Effector memory CD8-positive, alpha-beta T cell (primary cell): ENCODE measurements around the gene LCP1.
"Not testable (repeated sequence)": the region's sequence is repeated elsewhere in the genome, so short reads cannot be mapped to it uniquely, and the experiment has no call there.

ENCODE experiments used
- ATAC-seq: fragments of 150-1000 bp; cut with Tn5 transposase; replicated peaks from 2 replicates; pipeline ENCODE4 v1.10.0; 2021; ENCODE audit warnings: mild to moderate bottlenecking, moderate library complexity
- DNase-seq, 3 experiments: peaks; one replicate each; pipeline ENCODE4 v3.0.0; 2021
- H3K27ac Mint-ChIP-seq, 2 donors: one replicate each; pipeline ENCODE4 v1.8.0; 2022; ENCODE audit warnings: mild to moderate bottlenecking in 2 of 2, mixed read lengths in 2 of 2, moderate library complexity in 2 of 2
- H3K27me3 Mint-ChIP-seq, 2 donors: one replicate each; pipeline ENCODE4 v1.8.0; 2022; ENCODE audit warnings: mixed read lengths in 2 of 2
- H3K36me3 Mint-ChIP-seq: one replicate; pipeline ENCODE4 v1.8.0; 2022; ENCODE audit warnings: mild to moderate bottlenecking, moderate library complexity, mixed read lengths; ENCODE audit not compliant: insufficient read depth
- H3K4me1 Mint-ChIP-seq, 2 donors: one replicate each; pipeline ENCODE4 v1.8.0; 2022; ENCODE audit warnings: low read depth in 2 of 2, mixed read lengths in 2 of 2
- H3K4me3 Mint-ChIP-seq, 2 donors: one replicate each; pipeline ENCODE4 v1.8.0; 2022; ENCODE audit warnings: mild to moderate bottlenecking in 2 of 2, mixed read lengths in 2 of 2, moderate library complexity in 2 of 2
- H3K9me3 Mint-ChIP-seq, 2 donors: one replicate each; pipeline ENCODE4 v1.8.0; 2022; ENCODE audit warnings: mixed read lengths in 2 of 2

LCP1 gene

DNA sequence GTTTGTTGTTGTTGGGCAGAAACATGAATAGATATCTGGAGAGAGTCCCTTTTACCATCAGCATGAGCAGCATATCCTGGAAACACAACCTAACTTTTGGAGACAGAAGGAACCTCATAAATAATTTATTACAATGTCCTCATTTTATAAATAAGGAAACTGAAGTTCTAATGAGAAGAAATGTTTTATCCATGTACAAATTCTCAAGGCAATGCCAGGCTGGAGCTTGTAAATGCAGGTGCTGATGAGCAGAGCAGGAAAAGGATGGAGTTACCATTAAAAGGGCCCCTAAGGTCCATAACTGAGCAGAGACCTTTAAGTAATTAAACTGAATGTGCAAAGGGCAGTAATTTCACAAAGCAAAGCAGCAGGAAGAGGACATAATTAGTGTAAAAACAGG is 17.3 kb downstream of the LCP1 start:
- Mint-ChIP-seq H3K36me3 (peaks cover 60% of the 10 kb centered on the region), H3K4me1 (peaks cover 75 to 82% of the 10 kb centered on the region in 2 donors), H3K4me3 (peak overlapping the region; percentile 67 to 91), H3K9me3 (no peaks in the 10 kb centered on the region), H3K27me3 (no peaks in the 10 kb centered on the region), H3K27ac (peak overlapping the region; percentile 91 to 95)
- ATAC-seq = no peak
- DNase-seq = no peak

- DNase-seq, H3K27me3 Mint-ChIP-seq, H3K9me3 Mint-ChIP-seq, ATAC-seq: not testable (repeated sequence)
- Mint-ChIP-seq H3K27ac (peak overlapping the region; percentile 91 to 95), H3K4me1 (peaks cover 65 to 73% of the 10 kb centered on the region in 2 donors), H3K4me3 (peak overlapping the region; percentile 46 to 91), H3K36me3 (peaks cover 68% of the 10 kb centered on the region)
Measured at GRCh38 chr13:46162741-46163140, 19.2 kb downstream of the LCP1 start.

GRCh38 chr13:46160471-46161066 is 21.4 kb downstream of the LCP1 start:
- Mint-ChIP-seq H3K36me3 (peaks cover 81% of the 10 kb centered on the region), H3K27ac (peak overlapping the region; percentile 91 to 95), H3K4me3 (peak overlapping the region; percentile 66 to 74), H3K9me3 (no peaks in the 10 kb centered on the region), H3K4me1 (peaks cover 48 to 53% of the 10 kb centered on the region in 2 donors), H3K27me3 (no peaks in the 10 kb centered on the region)
- DNase-seq (peak; percentile 39 to 55 (median 55)), ATAC-seq (peak; percentile 76)

- Mint-ChIP-seq H3K4me3 (peak overlapping the region; percentile 66 to 74), H3K27ac (peak overlapping the region; percentile 91 to 95), H3K36me3 (peaks cover 85% of the 10 kb centered on the region), H3K27me3 (no peaks in the 10 kb centered on the region), H3K4me1 (peaks cover 46 to 50% of the 10 kb centered on the region in 2 donors), H3K9me3 (no peaks in the 10 kb centered on the region)
- DNase-seq = no peak
- peak; percentile 6 for ATAC-seq
Measured at GRCh38 chr13:46160065-46160464, 21.9 kb downstream of the LCP1 start.

DNA sequence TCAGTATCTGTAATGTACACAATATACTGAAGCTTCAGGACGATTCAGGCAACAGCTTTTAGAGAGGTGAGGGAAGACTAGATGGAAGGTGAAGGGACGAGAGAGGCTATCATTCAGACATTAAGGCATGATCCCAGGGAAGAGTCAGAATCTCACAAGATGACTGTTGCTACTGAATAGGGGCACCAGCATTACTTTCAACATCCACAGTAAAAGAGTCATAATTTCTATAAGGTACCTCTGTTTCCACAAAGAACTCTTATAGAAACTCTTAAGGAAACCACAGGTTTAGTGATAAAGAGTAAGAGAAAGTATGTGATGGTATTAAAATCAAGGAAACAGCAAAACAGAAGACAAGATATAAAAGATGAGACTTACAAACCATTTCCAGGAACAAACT is 23.0 kb downstream of the LCP1 start:
- Mint-ChIP-seq H3K27me3 (no peaks in the 10 kb centered on the region), H3K4me3 (peak overlapping the region in 1 of 2 donors; percentile 43), H3K36me3 (peaks cover 85% of the 10 kb centered on the region), H3K9me3 (no peaks in the 10 kb centered on the region), H3K27ac (peak overlapping the region; percentile 91 to 95), H3K4me1 (peaks cover 39 to 45% of the 10 kb centered on the region in 2 donors)
- DNase-seq (no peak), ATAC-seq (no peak)

GRCh38 chr13:46158222-46158621 is 23.8 kb downstream of the LCP1 start:
- H3K36me3 Mint-ChIP-seq = peaks cover 87% of the 10 kb centered on the region
- ATAC-seq = no peak
- H3K4me3 Mint-ChIP-seq = no peak overlapping the region
- no peaks in the 10 kb centered on the region for H3K27me3 Mint-ChIP-seq
- no peaks in the 10 kb centered on the region for H3K9me3 Mint-ChIP-seq
- peaks cover 37 to 46% of the 10 kb centered on the region in 2 donors for H3K4me1 Mint-ChIP-seq
- peak overlapping the region in 1 of 2 donors; percentile 51 for H3K27ac Mint-ChIP-seq
- DNase-seq = no peak

- no peak for ATAC-seq
- no peaks in the 10 kb centered on the region for H3K27me3 Mint-ChIP-seq
- no peak for DNase-seq
- no peak overlapping the region for H3K4me3 Mint-ChIP-seq
- peak overlapping the region; percentile 90 to 91 for H3K27ac Mint-ChIP-seq
- no peaks in the 10 kb centered on the region for H3K9me3 Mint-ChIP-seq
- peaks cover 98% of the 10 kb centered on the region for H3K36me3 Mint-ChIP-seq
- peaks cover 25 to 46% of the 10 kb centered on the region in 2 donors for H3K4me1 Mint-ChIP-seq
Measured at GRCh38 chr13:46154136-46154801, 27.7 kb downstream of the LCP1 start.

- peak overlapping the region; percentile 90 to 91 for H3K27ac Mint-ChIP-seq
- peaks cover 98% of the 10 kb centered on the region for H3K36me3 Mint-ChIP-seq
- DNase-seq (no peak), ATAC-seq (no peak)
- H3K9me3 Mint-ChIP-seq = no peaks in the 10 kb centered on the region
- peaks cover 21 to 41% of the 10 kb centered on the region in 2 donors for H3K4me1 Mint-ChIP-seq
- no peaks in the 10 kb centered on the region for H3K27me3 Mint-ChIP-seq
- H3K4me3 Mint-ChIP-seq = no peak overlapping the region
Measured at GRCh38 chr13:46152627-46153328, 29.2 kb downstream of the LCP1 start.

GRCh38 chr13:46150134-46150693 is 31.8 kb downstream of the LCP1 start:
- H3K9me3 Mint-ChIP-seq = no peaks in the 10 kb centered on the region
- no peak overlapping the region for H3K4me3 Mint-ChIP-seq
- ATAC-seq = no peak
- no peaks in the 10 kb centered on the region for H3K27me3 Mint-ChIP-seq
- H3K4me1 Mint-ChIP-seq = peaks cover 25 to 44% of the 10 kb centered on the region in 2 donors
- H3K27ac Mint-ChIP-seq = peak overlapping the region; percentile 75 to 90
- peaks cover 96% of the 10 kb centered on the region for H3K36me3 Mint-ChIP-seq
- DNase-seq = no peak

GRCh38 chr13:46149272-46150133 is 32.5 kb downstream of the LCP1 start:
- ATAC-seq (peak; percentile 16), DNase-seq (no peak)
- Mint-ChIP-seq H3K27ac (peak overlapping the region; percentile 75 to 90), H3K36me3 (peaks cover 96% of the 10 kb centered on the region), H3K9me3 (no peaks in the 10 kb centered on the region), H3K27me3 (no peaks in the 10 kb centered on the region), H3K4me3 (no peak overlapping the region), H3K4me1 (peaks cover 27 to 48% of the 10 kb centered on the region in 2 donors)

GRCh38 chr13:46146898-46147297 is 35.1 kb downstream of the LCP1 start:
- Mint-ChIP-seq H3K27ac (peak overlapping the region in 1 of 2 donors; percentile 23), H3K27me3 (no peaks in the 10 kb centered on the region), H3K4me1 (peaks cover 17 to 33% of the 10 kb centered on the region in 2 donors), H3K4me3 (no peak overlapping the region), H3K9me3 (no peaks in the 10 kb centered on the region), H3K36me3 (peaks cover 96% of the 10 kb centered on the region)
- no peak for ATAC-seq
- DNase-seq = no peak

- Mint-ChIP-seq H3K4me1 (peaks cover 17 to 34% of the 10 kb centered on the region in 2 donors), H3K4me3 (no peak overlapping the region), H3K36me3 (peaks cover 96% of the 10 kb centered on the region), H3K9me3 (no peaks in the 10 kb centered on the region), H3K27me3 (no peaks in the 10 kb centered on the region), H3K27ac (peak overlapping the region in 1 of 2 donors; percentile 12)
- ATAC-seq (no peak), DNase-seq (no peak)
Measured at GRCh38 chr13:46145950-46146349, 36.0 kb downstream of the LCP1 start.

- peak overlapping the region in 1 of 2 donors; percentile 6 for H3K4me3 Mint-ChIP-seq
Measured at GRCh38 chr13:46145135-46145534, 36.8 kb downstream of the LCP1 start.

More at GRCh38 chr13:46145135-46145534, 36.8 kb downstream of the LCP1 start:
- no peak for ATAC-seq
- Mint-ChIP-seq H3K27me3 (no peaks in the 10 kb centered on the region), H3K9me3 (no peaks in the 10 kb centered on the region), H3K36me3 (peaks cover 96% of the 10 kb centered on the region), H3K27ac (peak overlapping the region; percentile 31 to 71), H3K4me1 (peaks cover 17 to 34% of the 10 kb centered on the region in 2 donors)
- no peak for DNase-seq
